GM12873 (cell line): ENCODE results near the gene YES1.

Source experiments
- TF ChIP-seq, protein P1 (sequence below): IDR thresholded peaks from 2 replicates; pipeline ENCODE4 v1.5.1; 2012; ENCODE audit warnings: low read depth, mild to moderate bottlenecking, moderate library complexity, low read length, control low read depth; ENCODE audit not compliant: insufficient read depth; ENCODE audit errors: missing control alignments

The YES1 gene

DNA sequence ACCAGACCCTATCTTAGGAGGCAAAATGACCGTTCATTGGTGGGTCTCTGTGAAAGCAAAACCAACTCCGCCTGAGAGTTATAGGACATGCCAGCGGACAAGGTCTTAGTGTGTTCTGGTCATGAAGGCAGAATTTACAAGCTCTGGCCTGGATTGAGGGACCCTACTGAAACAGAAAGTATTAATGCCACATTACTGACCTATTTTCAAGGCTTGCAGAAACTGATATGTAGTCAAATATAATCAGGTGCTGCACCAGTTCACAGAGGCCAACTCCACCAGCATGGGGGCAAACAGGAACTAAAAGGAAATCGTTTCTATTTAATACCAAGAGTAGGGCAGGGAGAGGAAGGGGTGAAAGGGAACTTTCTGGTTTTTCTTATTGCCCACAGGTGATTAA, 134.9 kb downstream of the YES1 start:
- TF ChIP-seq, protein P1, sequence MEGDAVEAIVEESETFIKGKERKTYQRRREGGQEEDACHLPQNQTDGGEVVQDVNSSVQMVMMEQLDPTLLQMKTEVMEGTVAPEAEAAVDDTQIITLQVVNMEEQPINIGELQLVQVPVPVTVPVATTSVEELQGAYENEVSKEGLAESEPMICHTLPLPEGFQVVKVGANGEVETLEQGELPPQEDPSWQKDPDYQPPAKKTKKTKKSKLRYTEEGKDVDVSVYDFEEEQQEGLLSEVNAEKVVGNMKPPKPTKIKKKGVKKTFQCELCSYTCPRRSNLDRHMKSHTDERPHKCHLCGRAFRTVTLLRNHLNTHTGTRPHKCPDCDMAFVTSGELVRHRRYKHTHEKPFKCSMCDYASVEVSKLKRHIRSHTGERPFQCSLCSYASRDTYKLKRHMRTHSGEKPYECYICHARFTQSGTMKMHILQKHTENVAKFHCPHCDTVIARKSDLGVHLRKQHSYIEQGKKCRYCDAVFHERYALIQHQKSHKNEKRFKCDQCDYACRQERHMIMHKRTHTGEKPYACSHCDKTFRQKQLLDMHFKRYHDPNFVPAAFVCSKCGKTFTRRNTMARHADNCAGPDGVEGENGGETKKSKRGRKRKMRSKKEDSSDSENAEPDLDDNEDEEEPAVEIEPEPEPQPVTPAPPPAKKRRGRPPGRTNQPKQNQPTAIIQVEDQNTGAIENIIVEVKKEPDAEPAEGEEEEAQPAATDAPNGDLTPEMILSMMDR, result no peak

DNA sequence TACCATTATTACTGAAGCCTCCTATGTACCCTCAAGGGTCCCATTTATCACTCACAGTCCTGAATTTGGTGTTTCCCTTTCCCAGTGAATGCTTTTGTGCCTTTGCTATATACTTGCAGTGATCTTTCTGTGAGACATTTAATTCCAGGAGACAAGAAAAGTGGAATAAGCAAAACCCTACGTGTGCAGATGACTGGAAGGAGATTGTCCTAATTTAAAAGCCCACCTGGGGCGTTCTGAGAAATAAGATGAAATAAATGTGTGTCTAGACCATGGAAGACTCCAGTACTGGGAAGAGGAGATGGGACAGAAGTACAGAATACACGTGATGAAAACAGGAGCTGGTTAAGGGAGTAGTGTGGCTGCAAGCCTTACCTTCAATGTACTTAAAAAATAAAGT, 135.3 kb downstream of the YES1 start:
- TF ChIP-seq, protein P1, result no peak

- TF ChIP-seq, protein P1, result no peak
Measured at GRCh38 chr18:676069-676468, 136.0 kb downstream of the YES1 start.

DNA sequence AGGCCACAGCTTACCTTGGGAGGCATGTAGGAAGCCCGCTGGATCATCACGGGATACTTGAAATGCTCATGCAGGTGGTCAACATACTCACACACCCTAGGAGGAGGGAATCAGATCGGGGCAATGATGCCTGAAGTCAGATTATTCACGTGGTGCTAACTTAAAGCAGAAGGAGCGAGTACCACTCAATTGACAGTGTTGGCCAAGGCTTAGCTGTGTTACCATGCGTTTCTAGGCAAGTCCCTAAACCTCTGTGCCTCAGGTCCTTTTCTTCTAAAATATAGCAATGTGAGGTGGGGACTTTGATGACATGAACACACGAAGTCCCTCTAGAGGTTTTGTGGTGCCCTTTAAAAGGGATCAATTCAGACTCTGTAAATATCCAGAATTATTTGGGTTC, 136.7 kb downstream of the YES1 start:
- TF ChIP-seq, protein P1, result no peak

DNA sequence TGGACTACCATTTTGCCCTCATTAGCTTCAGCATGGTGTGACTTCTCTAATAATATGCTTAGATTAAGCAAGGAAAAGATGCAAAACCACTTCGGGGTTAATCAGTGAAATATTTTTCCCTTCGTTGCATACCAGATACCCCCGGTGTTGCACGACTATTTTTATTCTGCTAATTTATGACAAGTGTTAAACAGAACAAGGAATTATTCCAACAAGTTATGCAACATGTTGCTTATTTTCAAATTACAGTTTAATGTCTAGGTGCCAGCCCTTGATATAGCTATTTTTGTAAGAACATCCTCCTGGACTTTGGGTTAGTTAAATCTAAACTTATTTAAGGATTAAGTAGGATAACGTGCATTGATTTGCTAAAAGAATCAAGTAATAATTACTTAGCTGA, 138.3 kb downstream of the YES1 start:
- TF ChIP-seq, protein P1, result no peak

- TF ChIP-seq, protein P1, result no peak
Measured at GRCh38 chr18:673317-673716, 138.7 kb downstream of the YES1 start.
